ENCODE measurements around the gene ANKRD33B.
"Not testable (repeated sequence)": the region's sequence is repeated elsewhere in the genome, so short reads cannot be mapped to it uniquely, and the experiment has no call there.

Gene ANKRD33B

DNA sequence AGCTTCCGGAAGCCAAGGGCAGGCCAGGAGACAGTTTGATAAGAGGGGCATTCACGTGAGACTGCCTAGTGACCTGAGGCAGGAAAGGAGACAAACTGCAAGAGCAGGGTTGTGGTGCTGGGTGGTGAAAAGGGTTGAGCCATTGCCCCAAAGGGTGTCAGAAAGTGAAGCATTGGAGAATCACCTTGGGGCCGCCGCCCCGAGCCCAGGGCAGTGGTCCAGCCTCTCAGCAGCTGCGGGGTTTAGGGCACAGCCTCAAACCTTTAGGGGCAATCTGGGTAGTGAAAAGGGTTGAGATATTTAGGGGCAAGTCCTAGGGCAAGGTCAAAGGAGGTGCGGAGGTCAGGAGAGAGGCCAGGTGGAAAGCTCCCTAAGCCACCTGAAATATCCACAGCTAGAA, 10.4 kb upstream of the ANKRD33B start:
- no peak overlapping the region for H3K4me3 ChIP-seq (ENCODE audit: low read depth, low read length)
- no peak for DNase-seq (ENCODE audit: low read depth)

DNA sequence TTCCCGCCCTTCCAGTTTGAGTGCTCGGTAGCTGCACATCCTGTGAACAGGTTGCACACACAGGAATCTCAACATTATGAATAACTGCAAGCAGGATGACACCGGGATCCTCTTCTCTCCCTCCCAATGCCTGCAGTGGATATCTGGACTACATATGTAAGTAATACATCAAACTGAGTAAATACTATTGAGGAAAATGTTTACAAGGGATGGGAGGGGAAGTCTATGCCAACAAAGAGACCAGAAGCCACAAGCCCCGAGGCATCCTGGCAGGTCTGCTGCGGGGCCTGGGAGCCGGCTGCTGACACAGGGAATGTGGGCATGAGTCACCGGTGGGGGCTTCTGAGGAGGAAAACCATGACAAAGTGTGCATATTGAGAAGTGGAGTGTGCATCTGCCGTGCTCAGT, 8.6 kb upstream of the ANKRD33B start:
- peak; percentile 49 for DNase-seq (ENCODE audit: low read depth)
- H3K4me3 ChIP-seq (ENCODE audit: low read depth, low read length), result no peak overlapping the region

DNA sequence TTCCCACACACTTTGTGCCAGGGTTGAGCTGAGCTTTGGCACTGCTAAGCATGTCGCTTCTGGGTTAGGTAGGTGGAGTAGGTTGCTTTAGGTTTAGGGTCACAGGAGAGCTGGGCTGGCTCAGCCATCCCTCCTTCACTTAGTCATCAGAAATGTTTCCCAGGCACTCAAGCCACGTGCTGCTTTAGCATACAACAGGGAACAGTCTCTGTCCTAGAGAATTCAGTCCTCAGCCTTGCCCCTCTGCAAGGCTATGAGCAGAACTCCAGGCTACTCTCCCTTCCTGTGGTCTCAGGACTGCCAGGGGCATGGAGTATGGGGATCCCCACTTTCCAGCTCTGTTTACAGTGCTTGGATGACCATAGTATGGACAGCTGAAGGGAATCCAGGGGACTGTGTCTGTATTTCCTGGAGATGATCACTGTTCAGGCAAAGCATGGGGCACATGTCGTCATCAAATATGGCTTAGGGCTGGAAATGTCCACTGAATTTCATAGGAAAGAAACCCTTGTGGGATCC, 7.5 kb upstream of the ANKRD33B start:
- peak; percentile 35 for DNase-seq (ENCODE audit: low read depth)
- no peak overlapping the region for H3K4me3 ChIP-seq (ENCODE audit: low read depth, low read length)

DNA sequence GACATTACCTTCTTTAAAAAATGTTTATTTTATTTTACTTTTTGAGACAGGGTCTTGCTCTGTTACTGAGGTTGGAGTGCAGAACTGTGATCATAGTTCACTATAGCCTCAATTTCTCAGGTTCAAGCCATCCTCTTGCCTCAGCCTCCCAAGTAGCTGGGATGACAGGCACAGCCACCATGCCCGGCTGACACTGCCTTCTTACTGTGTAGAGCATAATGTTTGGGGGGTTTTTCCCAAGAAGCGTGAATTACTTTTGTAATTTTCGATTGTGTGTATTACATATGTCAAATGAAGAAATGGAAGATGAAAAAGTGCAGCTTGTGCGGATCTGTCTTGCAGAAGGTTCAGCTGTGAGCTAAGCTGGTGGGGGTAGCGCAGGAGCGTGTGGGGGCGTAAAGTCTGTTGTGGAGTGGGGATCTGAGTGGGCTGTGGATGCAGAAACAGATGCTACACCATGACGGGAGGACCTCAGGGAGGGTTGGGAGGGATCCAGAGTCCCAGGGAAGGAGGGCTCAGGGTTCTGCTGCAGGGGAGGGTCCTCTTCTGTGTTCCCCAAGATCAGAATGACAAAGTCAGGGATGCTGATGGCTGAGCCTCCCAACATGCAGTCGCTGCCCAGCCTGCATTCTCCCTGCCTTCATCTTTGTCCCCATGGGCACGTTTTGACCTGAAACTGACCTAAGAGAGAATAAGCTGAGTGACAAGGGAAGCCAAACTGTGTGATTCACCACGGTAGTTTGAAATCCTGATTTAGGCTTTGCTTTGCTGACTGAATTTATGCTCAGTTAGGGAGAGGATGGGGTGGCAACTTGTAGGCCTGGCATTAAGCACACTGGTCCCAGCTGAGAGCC, 6.8 kb upstream of the ANKRD33B start:
- no peak overlapping the region for H3K4me3 ChIP-seq (ENCODE audit: low read depth, low read length)
- DNase-seq (ENCODE audit: low read depth), result no peak

DNA sequence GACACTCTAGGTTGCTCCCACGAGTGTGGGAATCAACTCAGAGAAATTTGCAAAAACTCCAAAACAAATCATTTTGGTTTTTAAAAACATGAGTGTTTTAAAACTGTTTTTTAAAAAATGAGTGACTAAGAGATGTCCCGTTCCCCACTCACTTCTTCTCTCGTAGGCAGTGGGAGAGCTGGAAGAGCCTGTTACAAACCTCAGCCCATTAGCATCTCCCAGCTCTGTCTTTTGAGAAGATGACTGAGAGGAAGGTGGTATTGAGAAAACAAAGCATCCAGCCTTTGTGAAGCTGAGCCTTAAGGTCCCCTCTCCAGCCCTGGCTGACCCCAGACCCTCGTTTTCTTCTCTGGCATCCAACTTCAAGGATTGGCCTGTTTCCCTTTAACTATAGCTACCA, 4.7 kb upstream of the ANKRD33B start:
- H3K4me3 ChIP-seq (ENCODE audit: low read depth, low read length), result no peak overlapping the region
- no peak for DNase-seq (ENCODE audit: low read depth)

DNA sequence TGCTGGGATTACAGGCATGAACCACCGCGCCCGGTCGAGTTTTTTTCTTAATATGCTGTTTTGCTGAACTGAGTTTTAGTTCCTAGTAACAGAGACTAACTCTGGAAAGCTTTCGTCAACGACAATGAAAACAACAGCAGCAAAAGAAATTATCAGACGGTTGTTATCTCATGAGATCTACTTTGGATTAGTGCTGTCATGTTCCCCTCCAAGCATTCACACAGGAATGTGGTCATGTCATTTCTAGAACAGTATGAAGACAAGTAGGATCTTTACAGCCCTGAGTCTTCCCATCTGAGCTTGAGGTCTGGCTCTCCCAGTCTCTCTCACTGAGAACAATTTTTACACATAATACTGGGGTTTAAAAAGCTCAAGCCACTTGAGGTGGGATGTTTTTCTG, 4.0 kb upstream of the ANKRD33B start:
- no peak for DNase-seq (ENCODE audit: low read depth)

DNA sequence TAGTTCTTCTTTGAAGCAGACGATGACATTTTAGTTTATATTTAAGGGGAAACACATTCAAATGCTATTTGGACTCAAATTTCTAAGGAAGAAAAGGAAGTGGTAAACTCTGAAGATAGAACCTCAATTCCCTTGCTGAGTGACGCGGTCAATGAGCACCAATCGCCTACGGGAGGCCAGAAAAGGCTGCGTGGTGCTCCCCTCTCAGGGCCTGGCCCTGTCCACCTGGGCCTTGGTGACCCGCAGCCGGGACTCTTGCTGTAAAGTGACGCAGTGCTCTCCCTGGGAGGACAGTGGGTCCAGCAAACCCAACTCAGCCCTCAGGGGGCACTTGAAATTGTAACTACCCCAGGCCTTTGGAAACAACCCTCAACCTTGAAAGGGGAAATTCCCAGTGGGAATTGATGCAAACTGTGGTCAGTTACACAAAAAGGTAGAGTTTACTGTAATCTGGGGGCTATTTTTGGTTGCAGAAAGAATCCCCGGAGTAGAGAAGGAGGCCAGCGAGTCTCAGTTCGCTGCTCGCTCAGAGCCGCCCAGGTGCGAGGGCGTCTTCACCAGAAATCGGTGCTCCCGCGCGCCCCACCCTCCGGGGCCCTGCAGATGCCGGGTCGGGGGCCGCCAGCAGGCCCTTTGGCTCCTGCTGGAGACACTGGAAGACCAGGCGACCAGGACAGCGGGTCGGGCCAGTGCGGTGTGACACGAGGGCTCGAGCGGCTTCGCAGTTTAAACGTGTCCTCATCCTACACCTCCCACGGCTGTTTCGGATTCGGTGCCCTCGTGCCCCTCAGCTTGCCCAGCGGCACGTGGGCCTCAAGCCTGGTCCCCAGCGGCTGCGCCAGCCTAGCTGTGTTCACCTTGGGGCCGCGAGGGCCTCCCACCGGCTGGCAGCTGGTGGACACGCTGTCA, 1.4 kb upstream of the ANKRD33B start:
- DNase-seq (ENCODE audit: low read depth), result no peak

More for the DNA sequence above, 4.0 kb upstream of the ANKRD33B start:
- no peak overlapping the region for H3K4me3 ChIP-seq (ENCODE audit: low read depth, low read length)

DNA sequence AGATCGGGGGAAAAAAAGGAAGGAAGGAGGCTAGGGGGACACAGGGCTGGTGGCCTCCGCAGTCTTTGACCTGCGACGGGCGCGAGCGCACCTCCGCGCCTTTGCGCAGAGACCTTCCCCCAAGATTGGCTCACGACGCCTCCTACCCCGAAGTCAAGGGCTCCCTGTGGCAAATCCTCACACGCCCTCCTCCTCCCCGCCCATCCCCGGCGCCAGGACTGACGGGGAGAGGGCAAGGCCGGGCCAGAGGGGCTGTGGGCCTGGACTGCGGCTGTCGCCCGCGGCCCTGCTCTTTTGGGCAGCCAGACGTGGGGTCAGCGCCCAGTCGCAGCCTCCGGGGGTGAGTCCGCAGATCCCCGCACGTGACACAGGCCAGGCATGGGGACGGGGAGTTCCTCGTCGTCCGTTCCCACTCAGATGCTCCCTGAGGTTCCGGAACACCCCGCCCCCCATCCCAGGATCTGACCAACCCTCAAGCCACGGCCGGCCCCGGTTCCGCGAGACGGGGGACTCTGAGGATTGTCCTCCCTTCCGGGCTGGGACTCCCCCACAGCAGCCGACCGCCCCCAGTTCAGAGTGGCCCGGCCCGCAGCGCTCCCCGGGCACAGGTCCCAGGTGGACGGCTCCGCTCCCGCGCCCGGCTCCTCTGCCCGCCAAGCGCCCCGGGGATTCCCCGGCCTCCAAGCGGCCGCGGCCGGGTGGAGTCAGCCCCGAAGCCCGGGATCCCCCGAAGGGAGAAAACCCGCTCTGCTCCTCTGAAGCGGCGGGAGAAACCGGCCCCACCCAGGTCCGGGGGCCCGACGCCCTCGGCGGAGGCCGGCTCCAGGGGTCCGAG, 543 bp upstream of the ANKRD33B start:
- H3K4me3 ChIP-seq (ENCODE audit: low read depth, low read length), result peak overlapping the region; percentile 58
- DNase-seq (ENCODE audit: low read depth), result no peak

More for the DNA sequence above, 1.4 kb upstream of the ANKRD33B start:
- H3K4me3 ChIP-seq (ENCODE audit: low read depth, low read length), result peak overlapping the region; percentile 58

DNA sequence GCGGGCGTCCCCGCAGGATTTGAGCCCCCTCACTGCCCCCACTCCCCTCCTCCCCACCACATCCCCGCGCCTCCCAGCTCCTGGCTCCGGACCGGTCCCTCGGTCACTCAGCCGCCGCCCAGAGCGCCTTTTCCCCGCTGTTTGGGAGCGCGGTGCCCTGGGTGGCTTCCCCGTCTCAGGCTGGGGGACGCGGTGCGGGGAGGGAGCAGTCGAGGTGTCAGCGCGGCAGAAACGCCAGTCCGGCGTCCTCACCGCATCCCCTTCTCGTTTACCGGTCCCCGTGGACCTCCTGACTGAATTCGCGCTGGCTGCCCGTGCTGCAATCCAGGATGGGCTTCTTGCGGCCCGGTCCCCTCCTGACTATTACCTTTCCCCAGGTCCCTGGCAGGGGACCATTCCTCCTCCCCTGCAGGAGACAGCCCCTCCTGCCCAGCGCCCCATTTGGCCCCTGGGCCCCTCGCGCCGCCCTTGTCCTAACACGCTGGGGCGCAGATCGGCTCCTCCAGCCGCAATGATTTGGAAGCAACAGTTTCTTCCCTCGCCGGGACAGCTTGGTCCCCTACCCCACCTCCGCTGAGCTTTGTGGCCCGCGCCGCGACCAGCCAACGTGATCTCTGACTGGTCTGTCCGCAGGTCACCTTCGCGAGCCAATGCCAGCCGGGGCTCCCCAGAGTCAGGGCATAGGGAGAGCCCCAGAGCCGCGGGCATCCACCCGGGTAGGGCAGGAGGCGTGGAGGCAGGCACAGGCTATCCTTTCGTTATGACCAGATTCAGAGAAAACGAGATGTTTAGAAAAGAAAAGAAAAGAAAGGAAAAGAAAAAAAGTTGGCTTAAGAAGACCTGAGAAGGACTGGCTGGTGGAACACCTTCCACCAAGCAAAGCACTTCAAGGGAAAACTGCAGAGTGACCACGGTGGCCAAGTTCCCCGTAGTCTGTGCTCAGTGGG, 1.2 kb downstream of the ANKRD33B start:
- H3K4me3 ChIP-seq (ENCODE audit: low read depth, low read length), result peak overlapping the region; percentile 58
- DNase-seq (ENCODE audit: low read depth), result no peak

DNA sequence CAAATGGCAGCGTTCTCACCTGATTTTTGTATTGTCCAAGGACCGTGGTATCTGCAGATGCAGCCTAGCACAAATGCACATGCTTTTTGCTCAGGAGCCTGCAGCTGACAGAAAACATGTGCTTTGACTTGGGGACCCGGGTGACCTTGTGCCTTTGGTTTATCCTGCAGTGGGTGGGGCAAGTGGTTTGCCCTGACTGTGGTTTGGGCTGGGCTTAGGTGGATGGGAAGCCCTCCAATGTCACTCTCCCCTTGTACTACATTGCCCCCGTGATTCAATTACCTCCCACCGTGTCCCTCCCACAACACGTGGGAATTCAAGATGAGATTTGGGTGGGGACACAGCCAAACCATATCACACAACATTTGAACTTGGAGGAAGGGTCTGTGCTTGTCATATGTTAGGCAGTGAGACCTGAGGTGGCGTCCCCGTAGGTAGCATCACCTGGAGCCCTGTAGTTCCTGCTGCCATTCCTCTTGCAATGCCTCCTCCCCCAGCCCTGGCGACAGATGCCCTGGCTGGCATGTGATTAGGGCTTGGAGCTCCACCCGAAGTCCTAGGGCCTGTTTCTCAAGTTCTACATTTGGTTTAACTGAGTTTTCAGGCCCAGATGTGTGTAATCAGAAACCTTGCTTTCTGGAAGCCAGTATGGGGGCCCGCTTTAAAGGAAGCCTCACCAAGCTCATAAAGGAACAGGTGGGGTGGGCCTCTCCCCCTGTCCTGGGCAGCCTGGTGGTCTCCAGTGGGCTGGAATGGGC, 2.1 kb downstream of the ANKRD33B start:
- DNase-seq (ENCODE audit: low read depth), result no peak
- peak overlapping the region; percentile 58 for H3K4me3 ChIP-seq (ENCODE audit: low read depth, low read length)

DNA sequence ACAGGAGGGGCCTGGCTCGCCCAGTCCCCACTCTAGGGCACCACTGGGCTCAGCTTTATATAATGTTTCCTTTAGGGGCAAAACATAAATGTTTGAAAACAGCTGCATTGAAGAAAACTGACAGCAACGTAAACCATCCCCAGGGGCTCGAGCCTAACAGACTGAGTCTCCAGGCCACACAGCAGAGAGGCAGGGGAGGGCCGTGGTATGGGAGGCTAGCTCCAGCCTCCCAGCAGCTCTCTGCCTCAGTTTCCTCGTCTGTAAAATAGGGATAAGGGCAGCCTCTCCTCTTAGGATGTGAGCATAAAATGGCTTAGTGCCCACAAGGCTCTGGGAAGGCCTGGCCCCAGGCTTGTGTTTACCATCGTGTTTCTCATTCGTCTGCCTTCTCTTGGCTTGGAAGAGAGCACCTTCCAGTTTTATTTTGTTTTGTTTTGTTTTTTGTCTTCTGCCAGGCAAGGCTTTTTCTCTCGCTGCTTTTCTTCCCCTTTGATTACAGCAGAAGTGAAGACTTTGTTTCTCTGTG, 2.7 kb downstream of the ANKRD33B start:
- no peak for DNase-seq (ENCODE audit: low read depth)
- no peak overlapping the region for H3K4me3 ChIP-seq (ENCODE audit: low read depth, low read length)

DNA sequence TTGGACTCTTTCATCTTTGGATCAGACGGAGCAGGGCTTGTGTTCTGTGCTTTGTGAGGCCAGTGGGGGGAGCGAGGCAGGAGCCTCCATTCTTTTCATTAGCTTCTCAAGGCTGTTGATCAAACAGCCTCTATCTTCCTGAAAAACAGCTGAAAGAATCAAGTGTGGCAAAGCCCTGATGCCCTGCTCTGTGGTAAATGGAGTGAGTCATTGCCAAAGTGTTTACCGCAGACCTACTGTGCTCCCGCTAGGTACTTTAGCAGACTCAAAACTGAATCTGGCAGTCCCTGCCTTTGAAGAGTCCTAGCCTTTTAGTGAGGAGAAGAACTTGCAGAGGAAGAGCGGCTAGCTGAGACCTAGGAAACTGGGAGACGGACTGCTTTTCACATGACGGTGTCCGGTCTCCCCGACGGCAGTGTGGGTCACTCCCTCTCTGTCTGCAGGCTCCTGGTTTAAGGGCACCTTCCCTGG, 3.3 kb downstream of the ANKRD33B start:
- DNase-seq (ENCODE audit: low read depth), result no peak
- H3K4me3 ChIP-seq (ENCODE audit: low read depth, low read length), result no peak overlapping the region

DNA sequence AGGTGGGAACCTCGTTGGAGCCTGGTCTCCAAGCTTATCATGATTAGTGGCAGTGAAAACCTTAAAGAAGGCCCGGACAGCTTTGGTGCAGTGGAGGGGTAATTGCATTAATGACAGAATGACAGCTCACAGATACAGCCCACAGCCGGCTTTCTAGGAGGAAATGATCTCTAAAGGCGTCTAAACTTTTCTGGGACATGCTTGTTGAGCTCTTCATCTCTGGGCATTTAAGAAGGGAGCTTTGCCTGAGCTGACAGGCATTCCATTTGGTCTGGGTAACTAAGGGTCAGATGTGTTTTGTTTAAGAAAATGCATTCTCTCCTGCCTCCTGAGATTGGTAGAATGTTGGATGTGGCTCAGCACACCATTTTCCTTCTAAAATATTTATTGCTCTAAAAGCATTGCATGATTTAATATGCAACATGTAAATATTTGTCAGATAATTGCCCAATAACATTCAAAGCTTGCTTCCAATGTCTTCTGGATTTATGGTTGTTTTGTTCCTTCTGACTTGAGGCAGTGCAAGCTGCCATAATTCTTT, 4.0 kb downstream of the ANKRD33B start:
- no peak overlapping the region for H3K4me3 ChIP-seq (ENCODE audit: low read depth, low read length)
- peak; percentile 27 for DNase-seq (ENCODE audit: low read depth)

DNA sequence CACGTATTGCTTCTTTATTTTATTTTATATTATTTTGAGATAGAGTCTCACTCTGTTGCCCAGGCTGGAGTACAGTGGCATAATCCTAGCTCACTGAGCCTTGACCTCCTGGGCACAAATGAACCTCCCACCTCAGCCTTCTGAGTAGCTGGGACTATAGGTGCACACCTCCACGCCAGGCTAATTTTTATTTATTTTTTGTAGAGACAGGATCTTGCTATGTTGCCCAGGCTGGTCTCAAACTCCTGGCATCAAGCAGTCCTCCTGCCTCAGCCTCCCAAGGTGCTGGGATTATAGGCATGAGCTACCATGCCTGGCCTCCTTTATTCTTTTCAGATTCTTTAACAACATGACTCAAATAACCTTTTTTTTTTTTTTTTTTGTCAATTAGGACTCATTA, 6.7 kb downstream of the ANKRD33B start:
- DNase-seq (ENCODE audit: low read depth); H3K4me3 ChIP-seq (ENCODE audit: low read depth, low read length): not testable (repeated sequence)

DNA sequence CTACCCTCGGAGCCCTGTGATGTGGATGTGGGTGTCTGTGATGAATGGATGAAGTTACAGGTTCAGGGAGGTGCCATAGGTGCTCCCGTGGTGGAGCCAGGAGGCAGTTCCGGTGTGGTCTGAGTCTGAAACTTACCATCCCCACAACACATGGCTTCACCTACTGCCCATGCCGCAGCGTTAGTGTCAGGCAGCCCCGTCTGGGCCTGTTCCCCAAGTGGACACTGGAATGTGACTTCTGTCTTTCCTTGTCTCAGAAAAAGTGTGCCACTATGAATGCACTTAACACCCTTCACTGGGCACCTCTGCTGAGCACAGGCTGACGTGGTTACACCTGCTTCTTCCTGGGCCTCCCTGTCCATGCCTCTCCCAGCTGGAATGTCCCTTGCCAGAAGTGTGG, 8.6 kb downstream of the ANKRD33B start:
- no peak for DNase-seq (ENCODE audit: low read depth)
- H3K4me3 ChIP-seq (ENCODE audit: low read depth, low read length), result no peak overlapping the region

DNA sequence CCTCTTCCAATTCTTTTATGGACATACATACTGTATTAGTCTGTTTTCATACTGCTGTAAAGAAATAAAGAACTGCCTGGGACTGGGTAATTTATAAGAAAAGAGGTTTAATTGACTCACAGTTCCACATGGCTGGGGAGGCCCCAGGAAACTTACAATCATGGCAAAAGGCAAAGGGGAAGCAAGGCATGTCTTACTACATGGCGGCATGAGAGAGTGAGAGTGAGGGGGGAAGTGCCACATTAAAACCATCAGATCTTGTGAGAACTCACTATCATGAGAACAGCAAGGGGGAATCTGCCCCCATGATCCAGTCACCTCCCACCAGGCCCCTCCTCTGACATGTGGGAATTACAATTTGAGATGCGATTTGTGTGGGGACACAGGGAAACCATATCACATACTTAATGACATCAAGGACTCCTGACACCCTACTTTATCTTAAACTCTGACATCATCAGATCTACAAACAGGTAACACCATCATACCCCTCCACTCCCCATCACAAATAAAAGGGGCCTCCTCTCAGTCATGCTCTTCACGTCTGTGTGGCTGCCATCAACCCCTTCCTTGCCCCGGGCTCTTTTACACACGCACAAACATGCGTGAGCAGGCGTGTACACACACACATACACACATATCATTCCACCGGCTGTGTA, 9.7 kb downstream of the ANKRD33B start:
- DNase-seq (ENCODE audit: low read depth), result no peak
- H3K4me3 ChIP-seq (ENCODE audit: low read depth, low read length), result no peak overlapping the region

DNA sequence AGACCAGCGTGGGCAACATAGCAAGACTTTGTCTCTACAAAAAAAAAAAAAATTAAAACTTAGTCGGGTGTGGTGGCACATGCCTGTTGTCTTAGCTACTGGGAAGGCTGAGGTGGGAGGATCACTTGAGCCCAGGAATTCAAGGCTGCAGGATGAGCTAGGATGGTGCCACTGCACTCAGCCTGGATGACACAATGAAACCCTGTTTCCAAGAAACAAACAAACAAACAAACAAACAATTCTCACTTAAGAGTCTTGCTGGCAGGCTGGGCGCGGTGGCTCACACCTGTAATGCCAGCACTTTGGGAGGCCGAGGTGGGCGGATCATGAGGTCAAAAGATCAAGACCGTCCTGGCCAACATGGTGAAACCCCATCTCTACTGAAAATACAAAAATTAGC, 11.0 kb downstream of the ANKRD33B start:
- not testable (repeated sequence) for DNase-seq (ENCODE audit: low read depth); H3K4me3 ChIP-seq (ENCODE audit: low read depth, low read length)

Measured in skeletal muscle cell (primary cell).